ENCODE results near the gene RND2.

RND2 gene

GRCh38 chr17:43006639-43007551 is 18.1 kb upstream of the RND2 start, which contains the start of gene IFI35:
TSS of gene IFI35 (plus strand) at chr17:43006784. CDS start at chr17:43006948, 164 bp downstream.
- DNase-seq (ENCODE audit: low read depth in 2 of 2, low spot score in 1 of 2): peak; percentile 53 to 77

- DNase-seq (ENCODE audit: low read depth in 2 of 2, low spot score in 1 of 2): no peak
These were observed 14.2 kb upstream of the RND2 start for GRCh38 chr17:43010667-43011308.

- no peak for DNase-seq (ENCODE audit: low read depth in 2 of 2, low spot score in 1 of 2)
These were observed 13.1 kb upstream of the RND2 start for GRCh38 chr17:43011728-43012472.

GRCh38 chr17:43013296-43013695 is 11.7 kb upstream of the RND2 start:
- DNase-seq (ENCODE audit: low read depth in 2 of 2, low spot score in 1 of 2): no peak

- no peak for DNase-seq (ENCODE audit: low read depth in 2 of 2, low spot score in 1 of 2)
These were observed 10.9 kb upstream of the RND2 start for GRCh38 chr17:43014020-43014648.

GRCh38 chr17:43014649-43015542 is 10.1 kb upstream of the RND2 start:
- no peak for DNase-seq (ENCODE audit: low read depth in 2 of 2, low spot score in 1 of 2)

- no peak for DNase-seq (ENCODE audit: low read depth in 2 of 2, low spot score in 1 of 2)
These were observed 9.5 kb upstream of the RND2 start for GRCh38 chr17:43015579-43015978.

- DNase-seq (ENCODE audit: low read depth in 2 of 2, low spot score in 1 of 2): no peak
These were observed 8.8 kb upstream of the RND2 start for GRCh38 chr17:43016216-43016615.

- no peak for DNase-seq (ENCODE audit: low read depth in 2 of 2, low spot score in 1 of 2)
These were observed 6.8 kb upstream of the RND2 start for GRCh38 chr17:43018008-43018853.

- DNase-seq (ENCODE audit: low read depth in 2 of 2, low spot score in 1 of 2): no peak
These were observed 6.1 kb upstream of the RND2 start for GRCh38 chr17:43018932-43019331.

- DNase-seq (ENCODE audit: low read depth in 2 of 2, low spot score in 1 of 2): no peak
These were observed 5.6 kb upstream of the RND2 start for GRCh38 chr17:43019418-43019817.

GRCh38 chr17:43020030-43020621 is 4.9 kb upstream of the RND2 start:
- no peak for DNase-seq (ENCODE audit: low read depth in 2 of 2, low spot score in 1 of 2)

- no peak for DNase-seq (ENCODE audit: low read depth in 2 of 2, low spot score in 1 of 2)
These were observed 4.0 kb upstream of the RND2 start for GRCh38 chr17:43020789-43021740.

- DNase-seq (ENCODE audit: low read depth in 2 of 2, low spot score in 1 of 2): peak in 1 of 2 donors; percentile 33
These were observed 3.1 kb upstream of the RND2 start, which contains the start of gene VAT1 for GRCh38 chr17:43021741-43022512. TSS of gene VAT1 (minus strand) at chr17:43022385. CDS start at chr17:43022322, 63 bp downstream.

GRCh38 chr17:43025290-43025657 is 243 bp downstream of the RND2 start:
- DNase-seq (ENCODE audit: low read depth in 2 of 2, low spot score in 1 of 2): no peak

GRCh38 chr17:43025766-43026537 is 921 bp downstream of the RND2 start:
- no peak for DNase-seq (ENCODE audit: low read depth in 2 of 2, low spot score in 1 of 2)

Measured in stimulated activated CD8-positive, alpha-beta memory T cell treated with anti-CD3 and anti-CD28 coated beads, Interleukin-4, amount 100 ng/mL, for 1 hour (primary cell).